SU-DHL-6 (cell line): ENCODE measurements around the gene B3GNT9.

Experiments used
- H2AFZ ChIP-seq: fragments of 200-600 bp; sonication (generic); 2 replicates; pipeline ENCODE4 v1.6.1; 2014; ENCODE audit warnings: low read depth, mild to moderate bottlenecking, moderate library complexity, mixed read lengths, antibody characterized with exemption, low read length; ENCODE audit not compliant: severe bottlenecking
- H3F3A ChIP-seq: fragments of 200-600 bp; shearing (Covaris generic); 2 replicates; pipeline ENCODE4 v1.6.0; 2016; ENCODE audit warnings: antibody characterized with exemption, mild to moderate bottlenecking; ENCODE audit not compliant: insufficient read depth
- H3K27ac ChIP-seq: fragments of 200-600 bp; sonication (generic); 2 replicates; pipeline ENCODE4 v1.5.1; 2016; ENCODE audit warnings: low read depth, mild to moderate bottlenecking, low read length, moderate library complexity, mixed read lengths
- H3K27me3 ChIP-seq: fragments of 200-600 bp; sonication (generic), shearing (Covaris generic); 2 replicates; pipeline ENCODE4 v1.6.0; 2014; ENCODE audit warnings: mild to moderate bottlenecking, low read length
- H3K36me3 ChIP-seq: fragments of 200-600 bp; sonication (generic); 2 replicates; pipeline ENCODE4 v1.6.1; 2014; ENCODE audit warnings: mild to moderate bottlenecking, low read length, mixed read lengths
- H3K4me2 ChIP-seq: fragments of 300-600, 200-600 bp; shearing (Covaris generic), sonication (generic); 2 replicates; pipeline ENCODE4 v1.6.0; 2014; ENCODE audit warnings: low read length, low read depth, mild to moderate bottlenecking; ENCODE audit not compliant: poor library complexity, severe bottlenecking
- H3K4me3 ChIP-seq: fragments of 200-600 bp; sonication (generic); 2 replicates; pipeline ENCODE4 v1.5.1; 2014; ENCODE audit warnings: antibody characterized with exemption, low read length, mild to moderate bottlenecking, mixed read lengths; ENCODE audit not compliant: insufficient read depth, poor library complexity, severe bottlenecking
- H3K79me2 ChIP-seq: fragments of 200-600 bp; sonication (generic); 2 replicates; pipeline ENCODE4 v1.6.1; 2014; ENCODE audit warnings: mild to moderate bottlenecking, low read length, moderate library complexity; ENCODE audit not compliant: insufficient read depth
- H3K9ac ChIP-seq: fragments of 200-600 bp; sonication (generic); 2 replicates; pipeline ENCODE4 v1.7.0; 2014; ENCODE audit warnings: mild to moderate bottlenecking, low read length
- H3K9me2 ChIP-seq: fragments of 200-600 bp; sonication (generic); replicated peaks from 2 replicates; pipeline ENCODE4 v1.6.1; 2014; ENCODE audit warnings: low read length; ENCODE audit not compliant: insufficient read depth
- H3K9me3 ChIP-seq: fragments of 200-600 bp; sonication (generic); 2 replicates; pipeline ENCODE4 v1.6.1; 2014; ENCODE audit warnings: low read length, mixed read lengths; ENCODE audit not compliant: insufficient read depth
- H4K20me1 ChIP-seq: fragments of 200-600 bp; sonication (generic); 2 replicates; pipeline ENCODE4 v1.6.1; 2014; ENCODE audit warnings: low read depth, mild to moderate bottlenecking, antibody characterized with exemption, low read length, moderate library complexity, mixed read lengths
- CTCF ChIP-seq: fragments of 200-600 bp; sonication (generic); IDR thresholded peaks from one replicate; pipeline ENCODE4 v1.5.1; 2017; ENCODE audit warnings: antibody characterized with exemption, mild to moderate bottlenecking, low read length, moderate library complexity; ENCODE audit not compliant: insufficient read depth, poor library complexity, severe bottlenecking
- EZH2phosphoT487 ChIP-seq: fragments of 200-600 bp; sonication (generic), shearing (Covaris generic); conservative IDR thresholded peaks from 2 replicates; pipeline ENCODE4 v1.6.1; 2018; ENCODE audit warnings: mild to moderate bottlenecking, antibody characterized with exemption, low read length, moderate library complexity, mixed read lengths

B3GNT9 gene

GRCh38 chr16:67161595-67162058 lies 10.8 kb upstream of the B3GNT9 start:
- H3K79me2 ChIP-seq: no peaks in the 10 kb centered on the region
- no peak overlapping the region for H3K27ac ChIP-seq
- H3K4me2 ChIP-seq: peak overlapping the region; percentile 78
- no peak overlapping the region for H2AFZ ChIP-seq
- no peaks in the 10 kb centered on the region for H3K27me3 ChIP-seq
- H3K36me3 ChIP-seq: no peaks in the 10 kb centered on the region
- no peaks in the 10 kb centered on the region for H3K9me2 ChIP-seq
- no peaks in the 10 kb centered on the region for H4K20me1 ChIP-seq
- H3K4me3 ChIP-seq: no peak overlapping the region
- H3K9me3 ChIP-seq: no peaks in the 10 kb centered on the region
- TF ChIP-seq CTCF: no peak
- no peak for TF ChIP-seq EZH2phosphoT487
- peaks cover 16% of the 10 kb centered on the region for H3F3A ChIP-seq
- no peak overlapping the region for H3K9ac ChIP-seq

GRCh38 chr16:67158637-67159600 lies 8.1 kb upstream of the B3GNT9 start:
- H3K27ac ChIP-seq: no peak overlapping the region
- H3K79me2 ChIP-seq: no peaks in the 10 kb centered on the region
- peak overlapping the region; percentile 84 for H2AFZ ChIP-seq
- peak overlapping the region; percentile 88 for H3K4me3 ChIP-seq
- no peaks in the 10 kb centered on the region for H3K9me3 ChIP-seq
- TF ChIP-seq CTCF (no peak), EZH2phosphoT487 (no peak)
- H3K36me3 ChIP-seq: no peaks in the 10 kb centered on the region
- no peaks in the 10 kb centered on the region for H3K27me3 ChIP-seq
- H3K4me2 ChIP-seq: peak overlapping the region; percentile 78
- H3K9me2 ChIP-seq: no peaks in the 10 kb centered on the region
- H3F3A ChIP-seq: peaks cover 16% of the 10 kb centered on the region
- H4K20me1 ChIP-seq: no peaks in the 10 kb centered on the region
- peak overlapping the region; percentile 83 for H3K9ac ChIP-seq

- Histone ChIP-seq H3K9ac (no peak overlapping the region), H3K4me3 (no peak overlapping the region), H4K20me1 (no peaks in the 10 kb centered on the region), H3F3A (peaks cover 16% of the 10 kb centered on the region), H2AFZ (no peak overlapping the region), H3K9me2 (no peaks in the 10 kb centered on the region), H3K27me3 (no peaks in the 10 kb centered on the region), H3K79me2 (no peaks in the 10 kb centered on the region), H3K9me3 (no peaks in the 10 kb centered on the region), H3K27ac (no peak overlapping the region), H3K36me3 (no peaks in the 10 kb centered on the region), H3K4me2 (peak overlapping the region; percentile 78)
- TF ChIP-seq EZH2phosphoT487 (no peak), CTCF (no peak)
These were observed 7.3 kb upstream of the B3GNT9 start for GRCh38 chr16:67157892-67158635.
